ENCODE data around the gene GARNL3.

DNA sequence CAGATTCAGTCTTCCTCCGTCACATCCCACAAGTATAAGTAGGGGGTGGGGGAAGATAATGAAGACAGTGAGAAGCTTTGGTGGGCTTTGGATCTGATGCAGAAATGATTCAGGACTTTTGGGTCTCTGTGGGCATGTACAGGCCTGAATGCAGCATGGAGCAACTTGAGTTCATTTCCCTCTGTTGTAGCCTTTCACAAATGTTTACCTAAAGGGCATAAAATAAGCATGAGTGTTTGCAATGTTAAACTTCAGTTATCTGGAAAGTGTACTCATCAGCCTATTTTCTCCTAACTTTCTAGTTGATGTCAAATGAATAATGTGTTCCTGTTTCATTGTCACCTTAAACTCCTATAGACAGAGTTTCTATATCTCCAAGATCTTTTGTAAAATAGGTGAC, 39.3 kb downstream of the GARNL3 start:
- no peak for TF ChIP-seq POLR2AphosphoS5 (IDR thresholded peaks at IDR 0.05; ENCODE audit: low read depth, low read length)
- TF ChIP-seq, protein P1, sequence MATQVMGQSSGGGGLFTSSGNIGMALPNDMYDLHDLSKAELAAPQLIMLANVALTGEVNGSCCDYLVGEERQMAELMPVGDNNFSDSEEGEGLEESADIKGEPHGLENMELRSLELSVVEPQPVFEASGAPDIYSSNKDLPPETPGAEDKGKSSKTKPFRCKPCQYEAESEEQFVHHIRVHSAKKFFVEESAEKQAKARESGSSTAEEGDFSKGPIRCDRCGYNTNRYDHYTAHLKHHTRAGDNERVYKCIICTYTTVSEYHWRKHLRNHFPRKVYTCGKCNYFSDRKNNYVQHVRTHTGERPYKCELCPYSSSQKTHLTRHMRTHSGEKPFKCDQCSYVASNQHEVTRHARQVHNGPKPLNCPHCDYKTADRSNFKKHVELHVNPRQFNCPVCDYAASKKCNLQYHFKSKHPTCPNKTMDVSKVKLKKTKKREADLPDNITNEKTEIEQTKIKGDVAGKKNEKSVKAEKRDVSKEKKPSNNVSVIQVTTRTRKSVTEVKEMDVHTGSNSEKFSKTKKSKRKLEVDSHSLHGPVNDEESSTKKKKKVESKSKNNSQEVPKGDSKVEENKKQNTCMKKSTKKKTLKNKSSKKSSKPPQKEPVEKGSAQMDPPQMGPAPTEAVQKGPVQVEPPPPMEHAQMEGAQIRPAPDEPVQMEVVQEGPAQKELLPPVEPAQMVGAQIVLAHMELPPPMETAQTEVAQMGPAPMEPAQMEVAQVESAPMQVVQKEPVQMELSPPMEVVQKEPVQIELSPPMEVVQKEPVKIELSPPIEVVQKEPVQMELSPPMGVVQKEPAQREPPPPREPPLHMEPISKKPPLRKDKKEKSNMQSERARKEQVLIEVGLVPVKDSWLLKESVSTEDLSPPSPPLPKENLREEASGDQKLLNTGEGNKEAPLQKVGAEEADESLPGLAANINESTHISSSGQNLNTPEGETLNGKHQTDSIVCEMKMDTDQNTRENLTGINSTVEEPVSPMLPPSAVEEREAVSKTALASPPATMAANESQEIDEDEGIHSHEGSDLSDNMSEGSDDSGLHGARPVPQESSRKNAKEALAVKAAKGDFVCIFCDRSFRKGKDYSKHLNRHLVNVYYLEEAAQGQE (IDR thresholded peaks at IDR 0.05; ENCODE audit: insufficient read depth in 1 of 2, low read depth in 2 of 2, low read length in 2 of 2) = no peak
- no peak for TF ChIP-seq TAF1 (IDR thresholded peaks at IDR 0.05; ENCODE audit: borderline replicate concordance, insufficient read depth, low read length)
- TF ChIP-seq SIN3A (IDR thresholded peaks at IDR 0.05; ENCODE audit: borderline replicate concordance, insufficient read depth, low read length) = no peak

Measured in PFSK-1 (cell line).